Hematopoietic multipotent progenitor cell (in vitro differentiated cells): ENCODE data around the gene TAC4. TPM values are rescaled to one million over a fixed set of nuclear protein-coding genes. Genes with fewer than 3 reads are reported as not detected.
A peak's percentile ranks its signal among the peaks of the same experiment; 100 is the strongest.

Experiments used
- DNase-seq, 3 donors: peaks; one replicate each; pipeline ENCODE4 v3.0.0-alpha.2; 2011 to 2015; ENCODE audit warnings: low read depth in 2 of 3, low spot score in 2 of 3
- total RNA-seq: library from RNA; depleted of rRNA; stranded (reverse); fragments of >200 nt; gene quantifications from one replicate; pipeline ENCODE4 v1.2.3, GENCODE V29; 2012

TAC4 gene
- total RNA-seq, 1 donor, result not detected

DNA sequence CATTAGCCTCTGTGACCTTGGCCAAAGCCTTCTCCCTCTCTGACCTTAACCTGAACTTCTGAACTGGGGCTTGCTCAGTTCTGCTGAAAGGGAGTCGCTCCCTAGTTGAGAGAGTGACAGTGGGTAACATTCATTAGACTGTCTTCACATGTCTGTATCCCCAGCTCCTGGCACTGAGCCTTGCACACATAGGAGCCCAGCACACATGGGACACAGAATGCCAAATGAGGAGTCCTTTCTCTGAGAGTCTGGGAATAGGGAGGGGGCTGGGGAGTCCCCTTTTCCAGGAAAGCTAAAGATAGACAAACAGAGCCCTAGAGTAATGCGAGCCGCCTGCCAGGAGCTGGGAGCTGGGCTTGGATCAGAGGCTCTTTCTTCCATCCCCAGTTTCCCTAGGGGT is 2.5 kb downstream of the TAC4 start:
- DNase-seq, result no peak

GRCh38 chr17:49843774-49844350 is 4.0 kb downstream of the TAC4 start:
- no peak for DNase-seq

DNA sequence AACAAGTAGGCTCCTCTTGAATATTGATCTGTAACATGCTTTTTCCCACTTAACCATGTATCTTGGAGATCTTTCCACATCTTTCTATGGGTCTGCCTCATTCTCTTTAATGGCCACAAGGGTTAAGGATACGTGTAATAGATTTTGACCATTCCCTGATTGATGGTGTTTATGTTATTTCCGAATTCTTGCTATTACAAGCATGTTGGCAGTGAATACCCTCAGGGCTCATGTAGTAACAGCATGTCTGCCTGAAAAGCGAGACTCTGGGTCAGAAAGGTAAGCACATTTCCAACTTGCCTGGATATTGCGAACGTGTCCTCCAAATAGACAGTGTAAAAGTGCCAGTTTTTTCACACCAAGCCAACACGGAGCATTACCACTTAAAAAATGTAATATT is 5.0 kb downstream of the TAC4 start:
- DNase-seq, result no peak

DNA sequence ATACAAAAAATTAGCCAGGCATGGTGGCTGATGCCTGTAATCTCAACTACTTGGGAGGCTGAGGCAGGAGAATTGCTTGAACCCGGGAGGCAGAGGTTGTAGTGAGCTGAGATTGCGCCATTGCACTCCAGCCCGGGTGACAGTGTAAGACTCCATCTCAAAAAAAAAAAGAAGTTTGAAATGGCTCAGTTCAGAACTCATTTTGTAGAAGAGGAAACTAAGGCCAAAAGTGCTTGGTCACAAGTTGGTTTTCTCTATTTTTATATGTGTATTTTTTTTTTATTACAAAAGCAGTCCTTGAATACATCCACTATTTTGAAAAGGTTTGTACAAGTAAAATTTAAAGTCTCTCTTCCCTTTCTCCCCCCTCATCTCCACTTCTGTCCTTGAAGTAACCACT is 5.5 kb downstream of the TAC4 start:
- no peak for DNase-seq

DNA sequence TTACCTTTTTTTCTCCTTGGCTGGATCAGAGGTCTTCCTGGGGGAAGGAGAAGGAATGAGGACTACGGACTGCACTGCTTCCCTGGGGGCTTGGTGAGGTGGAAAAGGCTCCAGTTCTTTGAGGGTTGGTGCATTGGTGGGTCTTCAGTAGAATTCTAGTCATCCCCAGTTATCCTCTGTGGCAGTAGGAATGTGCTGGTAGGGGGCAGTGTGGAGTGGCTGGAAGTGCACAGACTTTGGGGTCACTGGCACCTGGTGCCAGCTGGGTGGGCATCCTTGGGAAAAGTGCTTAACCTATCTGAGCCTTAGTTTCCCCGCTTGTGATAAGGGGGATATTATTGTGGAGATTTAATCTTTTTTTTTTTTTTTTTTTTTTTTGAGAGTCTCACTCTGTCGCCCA is 6.3 kb downstream of the TAC4 start:
- no peak for DNase-seq

- DNase-seq, result no peak
Measured at GRCh38 chr17:49839455-49839854, 8.4 kb downstream of the TAC4 start.

GRCh38 chr17:49836111-49837030 is 11.5 kb downstream of the TAC4 start:
- DNase-seq, result no peak

DNA sequence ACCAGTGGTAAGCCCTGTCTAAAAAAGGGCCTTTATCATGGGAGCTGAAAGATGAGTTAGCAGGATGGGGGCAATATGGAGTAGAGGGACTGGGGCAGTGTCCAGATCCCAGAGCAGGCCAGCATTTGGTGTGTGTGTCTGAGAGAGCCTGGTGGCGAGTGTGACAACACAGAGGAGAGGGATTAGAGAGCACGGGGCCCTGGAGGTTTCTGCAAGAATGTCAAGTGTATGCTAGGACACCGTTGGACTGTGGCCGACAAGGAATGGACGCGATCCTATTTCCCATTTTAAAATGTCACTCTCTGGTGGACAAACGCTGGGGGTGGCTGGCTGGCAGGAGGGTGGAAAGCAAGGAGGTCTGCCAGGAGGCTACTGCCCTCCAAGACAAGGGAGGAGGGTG is 12.4 kb downstream of the TAC4 start:
- DNase-seq, result no peak

- DNase-seq, result no peak
Measured at GRCh38 chr17:49834118-49834743, 13.6 kb downstream of the TAC4 start.

GRCh38 chr17:49832840-49833599 is 14.8 kb downstream of the TAC4 start:
- peak in 2 of 3 donors; percentile 79 to 90 for DNase-seq

DNA sequence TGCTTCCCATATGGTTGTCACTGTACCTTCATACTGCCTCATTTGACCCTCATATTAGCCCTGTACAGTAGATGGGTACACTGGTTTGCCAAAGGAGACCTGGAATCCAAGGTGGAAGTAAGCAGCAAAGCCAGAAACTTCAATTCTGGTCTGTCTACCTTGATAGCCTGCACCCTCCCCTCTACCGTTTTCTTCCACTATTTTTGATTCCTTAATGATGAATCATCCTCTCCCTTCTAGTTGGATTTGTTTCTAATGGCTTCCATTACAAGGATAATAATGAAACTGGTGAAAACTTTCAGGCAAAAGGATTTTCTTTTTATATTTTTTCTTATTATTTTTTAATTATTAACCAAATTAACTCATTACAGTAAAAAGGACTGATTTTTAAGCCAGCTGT is 17.3 kb downstream of the TAC4 start:
- no peak for DNase-seq

DNA sequence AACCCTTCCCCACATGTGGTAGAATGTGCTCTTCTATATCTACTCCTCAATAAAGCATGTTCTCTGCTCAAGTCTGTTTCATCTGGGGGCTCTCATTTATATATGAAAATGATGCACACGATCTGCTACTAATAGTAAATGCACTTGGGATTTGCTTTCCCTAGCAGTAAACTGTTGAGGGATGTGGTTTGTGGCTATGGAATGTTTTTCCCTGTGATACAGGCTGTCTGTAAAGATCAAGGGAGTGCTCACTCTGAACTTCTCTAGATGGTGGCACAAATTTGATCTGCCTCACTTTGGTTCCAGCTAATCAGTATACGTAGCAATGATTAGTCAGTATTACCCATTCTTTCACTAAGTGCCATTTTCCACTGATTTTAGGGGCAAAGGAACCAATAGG is 18.8 kb downstream of the TAC4 start:
- no peak for DNase-seq

DNA sequence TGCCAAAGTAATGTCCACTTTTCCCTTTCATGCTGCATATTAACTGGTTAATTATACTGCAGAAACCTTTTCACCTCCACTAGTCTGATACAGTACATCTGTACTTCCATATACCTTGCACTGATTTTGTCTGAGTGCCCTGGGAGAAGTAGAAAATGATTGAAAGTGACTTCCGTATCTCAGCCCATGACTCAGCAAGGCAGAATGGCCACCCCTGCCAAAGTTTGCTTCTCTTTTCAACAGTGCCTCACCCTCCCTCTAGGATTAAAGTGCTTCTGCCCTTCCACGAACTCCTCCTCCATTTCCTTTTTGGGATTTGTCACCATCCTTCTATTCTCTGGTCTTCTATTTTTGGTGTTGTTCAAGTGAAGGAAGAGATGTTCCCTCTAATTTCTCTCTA is 19.5 kb downstream of the TAC4 start:
- DNase-seq, result peak in 1 of 3 donors; percentile 47

DNA sequence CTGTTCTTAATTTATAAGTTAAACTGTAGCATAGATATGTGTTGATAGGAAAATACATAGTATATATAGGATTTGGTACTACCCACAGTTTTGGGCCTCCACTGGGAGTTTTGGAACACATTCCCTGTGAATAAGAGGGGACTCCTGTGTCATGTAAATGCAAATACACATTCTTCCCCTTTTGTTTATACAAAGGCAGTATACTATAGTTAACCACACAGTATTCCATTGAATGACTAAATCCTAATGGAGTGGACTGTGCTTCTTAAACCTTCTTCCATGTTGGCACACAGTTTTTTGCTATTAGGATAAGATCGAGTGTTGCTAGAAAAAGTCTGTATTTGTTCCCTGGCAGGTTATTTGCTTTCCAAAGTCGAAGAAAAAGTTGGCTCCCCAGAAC is 22.2 kb downstream of the TAC4 start:
- no peak for DNase-seq

DNA sequence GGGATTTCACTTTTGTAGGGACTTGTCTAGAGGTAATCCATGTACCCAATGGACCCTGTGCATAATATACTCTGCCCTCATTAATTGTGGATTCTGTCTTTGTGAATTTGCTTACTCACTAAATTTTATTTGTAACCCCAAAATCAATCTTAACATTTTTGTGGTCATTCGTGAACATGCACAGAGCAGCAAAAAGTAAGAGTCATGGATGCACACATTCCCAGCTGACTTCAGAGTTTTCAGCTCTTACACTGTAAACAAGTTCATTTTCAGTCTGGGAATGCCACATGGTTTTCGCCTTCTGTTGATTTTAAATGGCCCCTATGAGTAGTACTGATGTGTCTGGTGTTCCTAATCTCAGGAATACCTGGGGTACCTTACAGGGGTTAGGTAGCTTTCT is 24.3 kb downstream of the TAC4 start:
- DNase-seq, result no peak

GRCh38 chr17:49822829-49823228 is 25.0 kb downstream of the TAC4 start:
- no peak for DNase-seq

GRCh38 chr17:49821916-49822315 is 26.0 kb downstream of the TAC4 start:
- DNase-seq, result no peak

DNA sequence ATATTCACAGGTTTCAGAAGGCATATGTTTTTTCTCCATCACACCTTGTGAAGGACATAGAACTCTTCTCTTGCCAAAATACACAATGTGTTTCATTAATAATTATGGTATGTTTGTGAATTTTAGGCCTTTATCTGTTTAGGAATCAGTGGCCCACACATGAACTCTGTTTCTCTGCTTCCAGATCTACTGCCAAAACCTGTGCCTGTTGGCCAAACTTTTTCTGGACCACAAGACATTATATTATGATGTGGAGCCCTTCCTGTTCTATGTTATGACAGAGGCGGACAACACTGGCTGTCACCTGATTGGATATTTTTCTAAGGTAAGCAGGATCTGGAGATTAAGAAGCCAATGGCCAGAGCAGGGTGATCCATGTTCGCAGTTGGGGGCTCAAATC is 26.4 kb downstream of the TAC4 start:
- DNase-seq, result no peak

DNA sequence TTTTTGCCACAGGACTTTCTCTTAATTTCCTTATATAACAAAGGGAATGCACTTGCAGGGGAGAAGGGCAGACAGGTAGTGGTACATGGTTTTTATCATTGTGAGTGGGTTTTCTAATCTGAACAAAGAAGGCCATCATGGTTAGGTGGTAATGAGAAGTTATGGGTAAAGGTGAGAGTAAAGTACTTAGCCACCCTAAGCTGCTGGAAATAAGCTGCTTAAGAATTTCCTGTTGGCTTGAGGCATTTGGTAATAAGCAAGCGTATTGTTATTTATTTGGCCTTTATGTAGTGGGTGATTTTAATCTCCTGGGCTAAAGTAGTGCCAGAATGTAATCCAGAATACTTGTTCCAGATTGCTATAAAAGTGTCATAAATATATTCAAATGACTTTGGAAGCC is 27.1 kb downstream of the TAC4 start:
- no peak for DNase-seq

- no peak for DNase-seq
Measured at GRCh38 chr17:49819651-49820050, 28.2 kb downstream of the TAC4 start.

DNA sequence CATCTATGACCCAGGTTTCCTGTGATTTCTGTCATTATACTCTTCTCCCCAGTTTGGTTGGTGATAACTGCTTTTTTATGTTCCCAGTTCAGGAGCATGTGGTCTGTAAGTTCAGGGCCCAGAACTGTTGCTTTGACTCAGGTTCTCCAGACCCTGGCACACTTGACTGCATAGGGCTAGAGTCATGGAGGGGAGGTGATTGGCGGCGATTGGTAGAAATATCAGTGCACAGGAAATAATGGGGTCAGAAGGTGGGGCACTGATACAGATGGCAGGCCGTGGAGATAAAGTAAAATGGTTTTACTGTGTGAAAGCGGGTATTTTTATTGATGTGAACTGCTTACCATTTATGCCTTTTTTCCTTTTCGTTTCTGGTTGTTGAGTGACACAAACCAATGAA is 28.7 kb downstream of the TAC4 start:
- DNase-seq, result no peak
